HEK293T (cell line): Measurements from ENCODE around the gene PCSK5.

Experiments used
- CTCF ChIA-PET: fragments of 350-600 bp; formaldehyde crosslinking; extraction: SDS; loops from one replicate; lab custom pipeline; 2021; ENCODE audit warnings: antibody characterized with exemption, inconsistent platforms; lab: Yijun Ruan, JAX
- POLR2A ChIA-PET: fragments of 350-600 bp; formaldehyde crosslinking; extraction: SDS; loops from one replicate; lab custom pipeline; 2020; ENCODE audit warnings: antibody characterized with exemption, inconsistent platforms; lab: Yijun Ruan, JAX
- DNase-seq: peaks from one replicate; pipeline ENCODE4 v3.0.0; 2012; ENCODE audit warnings: mixed read lengths; ENCODE audit errors: extremely low spot score
- ARNT ChIP-seq: fragments of 450-650 bp; IDR thresholded peaks from 2 replicates; pipeline ENCODE4 v1.6.1; 2017; ENCODE audit warnings: mild to moderate bottlenecking
- BHLHE40 ChIP-seq: fragments of 450-650 bp; IDR thresholded peaks from 2 replicates; pipeline ENCODE4 v1.6.1; 2016; ENCODE audit warnings: mild to moderate bottlenecking, moderate library complexity, borderline replicate concordance
- CTBP1 ChIP-seq: fragments of 450-650 bp; IDR thresholded peaks from 2 replicates; pipeline ENCODE4 v1.6.1; 2016; ENCODE audit warnings: borderline replicate concordance
- ELF4 ChIP-seq: fragments of 450-650 bp; IDR thresholded peaks from 2 replicates; pipeline ENCODE4 v1.6.1; 2017; ENCODE audit warnings: antibody characterized with exemption
- FOXA1 ChIP-seq: fragments of 450-650 bp; IDR thresholded peaks from 2 replicates; pipeline ENCODE4 v1.6.1; 2016; ENCODE audit warnings: mild to moderate bottlenecking
- FOXK2 ChIP-seq: fragments of 450-650 bp; IDR thresholded peaks from 2 replicates; pipeline ENCODE4 v1.6.1; 2016; ENCODE audit warnings: mild to moderate bottlenecking
- FOXM1 ChIP-seq: fragments of 450-650 bp; IDR thresholded peaks from 2 replicates; pipeline ENCODE4 v1.6.1; 2017; ENCODE audit warnings: mild to moderate bottlenecking, borderline replicate concordance
- HDGF ChIP-seq: fragments of 450-650 bp; IDR thresholded peaks from 2 replicates; pipeline ENCODE4 v1.6.1; 2017; ENCODE audit warnings: antibody characterized with exemption, borderline replicate concordance
- L3MBTL2 ChIP-seq: fragments of 450-650 bp; conservative IDR thresholded peaks from 2 replicates; pipeline ENCODE4 v1.6.1; 2016; ENCODE audit warnings: mild to moderate bottlenecking
- LEF1 ChIP-seq: fragments of 450-650 bp; IDR thresholded peaks from 2 replicates; pipeline ENCODE4 v1.6.1; 2017; ENCODE audit warnings: mild to moderate bottlenecking, borderline replicate concordance
- NFRKB ChIP-seq: fragments of 450-650 bp; IDR thresholded peaks from 2 replicates; pipeline ENCODE4 v1.6.1; 2016; ENCODE audit warnings: mild to moderate bottlenecking, moderate library complexity
- SP1 ChIP-seq: fragments of 450-650 bp; IDR thresholded peaks from 2 replicates; pipeline ENCODE4 v1.6.1; 2017
- SUZ12 ChIP-seq: fragments of 450-650 bp; IDR thresholded peaks from 2 replicates; pipeline ENCODE4 v1.6.1; 2016; ENCODE audit warnings: mild to moderate bottlenecking
- TARDBP ChIP-seq: fragments of 450-650 bp; IDR thresholded peaks from 2 replicates; pipeline ENCODE4 v1.6.1; 2016
- ZNF384 ChIP-seq: fragments of 450-650 bp; IDR thresholded peaks from 2 replicates; pipeline ENCODE4 v1.6.1; 2016
- TF ChIP-seq, protein P1 (sequence below): fragments of 450-650 bp; IDR thresholded peaks from 2 replicates; pipeline ENCODE4 v1.6.1; 2016

PCSK5 gene

GRCh38 chr9:75851917-75852316 lies 38.6 kb upstream of the PCSK5 start:
- CTCF ChIA-PET: interaction anchor here (0.8 kb wide), 1 partner anchor 667 kb away, joined by 3 read pairs; no protein-coding TSS in a partner anchor
- TF ChIP-seq HDGF (no peak), ELF4 (no peak), CTBP1 (no peak), NFRKB (no peak), SUZ12 (no peak), TARDBP (no peak), ZNF384 (no peak), ARNT (no peak), FOXK2 (no peak), FOXM1 (no peak), L3MBTL2 (no peak), SP1 (no peak)
- TF ChIP-seq, protein P1, sequence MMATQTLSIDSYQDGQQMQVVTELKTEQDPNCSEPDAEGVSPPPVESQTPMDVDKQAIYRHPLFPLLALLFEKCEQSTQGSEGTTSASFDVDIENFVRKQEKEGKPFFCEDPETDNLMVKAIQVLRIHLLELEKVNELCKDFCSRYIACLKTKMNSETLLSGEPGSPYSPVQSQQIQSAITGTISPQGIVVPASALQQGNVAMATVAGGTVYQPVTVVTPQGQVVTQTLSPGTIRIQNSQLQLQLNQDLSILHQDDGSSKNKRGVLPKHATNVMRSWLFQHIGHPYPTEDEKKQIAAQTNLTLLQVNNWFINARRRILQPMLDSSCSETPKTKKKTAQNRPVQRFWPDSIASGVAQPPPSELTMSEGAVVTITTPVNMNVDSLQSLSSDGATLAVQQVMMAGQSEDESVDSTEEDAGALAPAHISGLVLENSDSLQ: no peak
- POLR2A ChIA-PET: no interaction called here
- no peak for DNase-seq

DNA sequence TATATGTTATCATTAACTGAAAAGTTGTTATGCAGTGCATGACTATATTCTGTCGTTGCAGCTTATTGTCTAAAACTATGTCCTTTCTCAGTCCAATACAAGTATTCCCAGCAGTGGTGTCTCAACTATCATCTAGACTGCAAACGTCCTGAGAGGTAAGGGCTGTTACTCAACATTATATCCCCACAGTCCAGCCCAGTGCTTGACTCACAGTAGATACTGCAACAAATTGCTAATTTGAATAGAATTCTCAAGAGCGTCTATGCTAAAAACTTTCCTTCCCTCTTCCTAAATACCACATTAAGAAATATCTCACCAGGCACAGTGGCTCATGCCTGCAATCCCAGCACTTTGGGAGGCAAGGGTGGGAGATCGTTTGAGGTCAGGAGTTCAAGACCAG lies 37.7 kb upstream of the PCSK5 start:
- TF ChIP-seq FOXM1 (no peak), L3MBTL2 (no peak), SP1 (no peak), ELF4 (no peak), HDGF (no peak), FOXA1 (no peak), NFRKB (no peak), CTBP1 (no peak), ZNF384 (no peak), LEF1 (no peak), ARNT (no peak), TARDBP (no peak), BHLHE40 (no peak)
- TF ChIP-seq, protein P1: no peak
- POLR2A ChIA-PET: no interaction called here
- CTCF ChIA-PET: interaction anchor here (0.8 kb wide), 1 partner anchor 668 kb away, joined by 3 read pairs; no protein-coding TSS in a partner anchor
- DNase-seq: no peak

- peak; percentile 29 for DNase-seq
- no peak for TF ChIP-seq BHLHE40
- TF ChIP-seq LEF1: no peak
- TF ChIP-seq FOXM1: no peak
- TF ChIP-seq, protein P1: no peak
- TF ChIP-seq FOXK2: no peak
- no peak for TF ChIP-seq NFRKB
- TF ChIP-seq TARDBP: no peak
- TF ChIP-seq SUZ12: no peak
- no peak for TF ChIP-seq HDGF
- no peak for TF ChIP-seq ELF4
- no peak for TF ChIP-seq CTBP1
- no peak for TF ChIP-seq SP1
- TF ChIP-seq FOXA1: no peak
- no peak for TF ChIP-seq ZNF384
- CTCF ChIA-PET: interaction anchor here (0.6 to 1.5 kb wide), 7 partner anchors 10 to 593 kb away, joined by 3 to 7 read pairs (median 4); no protein-coding TSS in a partner anchor
- POLR2A ChIA-PET: no interaction called here
Observed at GRCh38 chr9:75855509-75855908, 35.0 kb upstream of the PCSK5 start.

- ChIA-PET POLR2A (no interaction called here), CTCF (no interaction called here)
- no peak for DNase-seq
Observed at GRCh38 chr9:75858497-75859092, 31.9 kb upstream of the PCSK5 start.

GRCh38 chr9:75864266-75864665 lies 26.2 kb upstream of the PCSK5 start:
- no peak for DNase-seq
- no peak for TF ChIP-seq ARNT
- TF ChIP-seq ZNF384: no peak
- TF ChIP-seq SUZ12: no peak
- no peak for TF ChIP-seq FOXM1
- TF ChIP-seq NFRKB: no peak
- TF ChIP-seq, protein P1: no peak
- TF ChIP-seq BHLHE40: no peak
- no peak for TF ChIP-seq SP1
- TF ChIP-seq TARDBP: no peak
- TF ChIP-seq FOXA1: no peak
- no peak for TF ChIP-seq ELF4
- POLR2A ChIA-PET: no interaction called here
- CTCF ChIA-PET: interaction anchor here (0.6 to 1.4 kb wide), 2 partner anchors 9 to 17 kb away, joined by 3 to 7 read pairs; no protein-coding TSS in a partner anchor

More at GRCh38 chr9:75858497-75859092, 31.9 kb upstream of the PCSK5 start:
- no peak for TF ChIP-seq HDGF
- TF ChIP-seq LEF1: no peak
- TF ChIP-seq SP1: no peak
- TF ChIP-seq ZNF384: no peak
- no peak for TF ChIP-seq ARNT
- no peak for TF ChIP-seq SUZ12
- TF ChIP-seq NFRKB: no peak
- TF ChIP-seq FOXA1: no peak
